ENCODE results near the gene RSAD1. TPM values are rescaled to one million over a fixed set of nuclear protein-coding genes. Genes with fewer than 3 reads are reported as not detected.

Gene RSAD1
- polyA plus RNA-seq, 10 donors, result 28.9 to 41.9 (median 32.7) TPM

Other genes with a start within 250 kb of the RSAD1 start
- gene TMEM92, start 204.4 kb upstream of the RSAD1 start, polyA plus RNA-seq (ENCODE audit: insufficient read length in 10 of 10), result 1 to 10 TPM in 7 of 10 donors, under 1 TPM in 3; 0.64 to 2.1 (median 1.3) TPM
- 10 to 100 TPM; 17.1 to 21.4 (median 19.4) TPM for gene XYLT2, start 132.7 kb upstream of the RSAD1 start, polyA plus RNA-seq (ENCODE audit: insufficient read length in 10 of 10)
- gene MRPL27, start 105.7 kb upstream of the RSAD1 start, polyA plus RNA-seq (ENCODE audit: insufficient read length in 10 of 10), result 10 to 100 TPM; 47.2 to 61.7 (median 54.9) TPM
- 1 to 10 TPM; 3.9 to 6.7 (median 5.3) TPM for gene EME1, start 105.6 kb upstream of the RSAD1 start, polyA plus RNA-seq (ENCODE audit: insufficient read length in 10 of 10)
- 10 to 100 TPM; 48.6 to 77.5 (median 53.2) TPM for gene LRRC59, start 81.3 kb upstream of the RSAD1 start, polyA plus RNA-seq (ENCODE audit: insufficient read length in 10 of 10)
- gene ACSF2, start 52.6 kb upstream of the RSAD1 start, polyA plus RNA-seq (ENCODE audit: insufficient read length in 10 of 10), result 10 to 100 TPM; 42.8 to 77.0 (median 58.3) TPM
- 1 to 10 TPM; 2.1 to 9.2 (median 5.1) TPM for gene CHAD, start 10.0 kb upstream of the RSAD1 start, polyA plus RNA-seq (ENCODE audit: insufficient read length in 10 of 10)
- gene MYCBPAP, start 29.6 kb downstream of the RSAD1 start, polyA plus RNA-seq (ENCODE audit: insufficient read length in 10 of 10), result 1 to 10 TPM in 5 of 10 donors, under 1 TPM in 5; 0.44 to 1.2 (median 0.97) TPM
- 1 to 10 TPM in 6 of 10 donors, under 1 TPM in 4; 0.81 to 3.5 (median 1.3) TPM for gene EPN3, start 53.9 kb downstream of the RSAD1 start, polyA plus RNA-seq (ENCODE audit: insufficient read length in 10 of 10)
- 10 to 100 TPM; 19.6 to 35.7 (median 27.1) TPM for gene SPATA20, start 68.3 kb downstream of the RSAD1 start, polyA plus RNA-seq (ENCODE audit: insufficient read length in 10 of 10)
- 10 to 100 TPM in 2 of 10 donors, 1 to 10 TPM in 8; 6.4 to 15.2 (median 7.7) TPM for gene CACNA1G, start 81.9 kb downstream of the RSAD1 start, polyA plus RNA-seq (ENCODE audit: insufficient read length in 10 of 10)
- 1 to 10 TPM in 1 of 10 donors, under 1 TPM in 9; 0.12 to 1.7 (median 0.67) TPM for gene ABCC3, start 156.0 kb downstream of the RSAD1 start, polyA plus RNA-seq (ENCODE audit: insufficient read length in 10 of 10)
- gene ANKRD40, start 229.1 kb downstream of the RSAD1 start, polyA plus RNA-seq (ENCODE audit: insufficient read length in 10 of 10), result 10 to 100 TPM; 32.0 to 49.2 (median 44.0) TPM
- 100 to 1,000 TPM; 189 to 453 (median 294) TPM for gene LUC7L3, start 240.7 kb downstream of the RSAD1 start, polyA plus RNA-seq (ENCODE audit: insufficient read length in 10 of 10)

Measured in muscle of back (tissue), 10 donors.